Stomach (tissue), 9 donors: Measurements from ENCODE around the gene NUDT16L1. TPM values are rescaled to one million over a fixed set of nuclear protein-coding genes. Genes with fewer than 3 reads are reported as not detected.

Source experiments
- DNase-seq, 2 donors: peaks; one replicate each; pipeline versions ENCODE4 v3.0.0 to v3.0.0-alpha.2; 2013 to 2019
- H3K27ac ChIP-seq, 5 donors: fragments of 200-600 bp in 4 of 5; sonication (generic) in 4 of 5; one replicate each; pipeline ENCODE4 v1.5.1; 2013 to 2019; ENCODE audit warnings: mild to moderate bottlenecking in 1 of 5, moderate library complexity in 1 of 5
- H3K27me3 ChIP-seq, 3 donors: fragments of 200-600 bp; sonication (generic); one replicate each; pipeline ENCODE4 v1.5.1; 2017 to 2019; ENCODE audit warnings: mixed run types in 1 of 3
- H3K36me3 ChIP-seq, 4 donors: fragments of 200-600 bp; sonication (generic); 1 replicate in 3 of 4; 2 replicates in 1 of 4; pipeline ENCODE4 v1.5.1; 2016 to 2019
- H3K4me1 ChIP-seq, 4 donors: fragments of 200-600 bp; sonication (generic); one replicate each; pipeline ENCODE4 v1.5.1; 2016 to 2019
- H3K4me3 ChIP-seq, 4 donors: fragments of 200-600 bp; sonication (generic) in 3 of 4; one replicate each; pipeline ENCODE4 v1.5.1; 2016 to 2019; ENCODE audit warnings: mild to moderate bottlenecking in 1 of 4
- H3K9me3 ChIP-seq, 4 donors: fragments of 200-600 bp; sonication (generic); one replicate each; pipeline ENCODE4 v1.5.1; 2016 to 2019
- CTCF ChIP-seq, 7 experiments: fragments of 450-650 bp in 4 of 7; fragments of 200-600 bp in 3 of 7; sonication (generic) in 3 of 7; IDR thresholded peaks; one replicate each; pipeline ENCODE4 v1.5.1; 2016 to 2019; ENCODE audit warnings: antibody characterized with exemption in 7 of 7, control low read depth in 2 of 7, mild to moderate bottlenecking in 1 of 7
- EP300 ChIP-seq: sonication (generic); formaldehyde crosslinking; IDR thresholded peaks from one replicate; pipeline ENCODE4 v1.6.1; 2017; ENCODE audit warnings: antibody characterized with exemption
- POLR2A ChIP-seq, 4 donors: fragments of 450-650 bp; IDR thresholded peaks; one replicate each; pipeline ENCODE4 v1.6.1; 2016; ENCODE audit warnings: antibody characterized with exemption in 4 of 4, control low read depth in 2 of 4, mild to moderate bottlenecking in 1 of 4, moderate library complexity in 1 of 4
- POLR2AphosphoS5 ChIP-seq, 3 donors: sonication (generic); formaldehyde crosslinking; IDR thresholded peaks; one replicate each; pipeline ENCODE4 v1.6.1; 2016; ENCODE audit warnings: antibody characterized with exemption in 3 of 3
- WGBS, 5 donors: extraction: QIAGEN DNeasy Blood & Tissue Kit in 3 of 5; methylation state at CpG; one replicate each; pipeline versions ENCODE4 v1.1.5 to v1.1.7; 2013 to 2018; 5-methylcytosine and 5-hydroxymethylcytosine counted together
- intact Hi-C: fragments of 100-400 bp; cut with DNase I; formaldehyde crosslinking; loops from one replicate; pipeline ENCODE4 v1.15.1; 2023; ENCODE audit warnings: low total_unique reads
- polyA plus RNA-seq, 3 donors: library from polyadenylated mRNA; stranded (reverse); fragments of 200-250 nt; gene quantifications; one replicate each; pipeline ENCODE4 v1.2.3, GENCODE V29; 2013
- total RNA-seq, 5 donors: library from RNA; depleted of rRNA; stranded (reverse); fragments of >200 nt; gene quantifications; one replicate each; pipeline versions ENCODE4 v1.1.0 to v1.2.3, GENCODE V29; 2014 to 2016
- donor health status: healthy with polysubstance abuse.
- donor health status: Bipolar disorder and iron deficiency.
- donor health status: healthy.

NUDT16L1 gene
- total and polyA plus RNA-seq, 8 donors: 3.5 to 48.2 (median 35.3) TPM

- H3K36me3 ChIP-seq: peaks cover 30 to 67% (median 60%) of the 10 kb centered on the region in 4 donors
- TF ChIP-seq POLR2AphosphoS5 (IDR thresholded peaks at IDR 0.05): no peak
- TF ChIP-seq CTCF (IDR thresholded peaks at IDR 0.05): no peak
- peak in 1 of 2 donors; percentile 25 for DNase-seq
- H3K27ac ChIP-seq: peak overlapping the region in 1 of 5 donors; percentile 93
- intact Hi-C loops: no loop called here
- no peak overlapping the region for H3K4me3 ChIP-seq
- H3K27me3 ChIP-seq: no peaks in the 10 kb centered on the region
- H3K9me3 ChIP-seq: no peaks in the 10 kb centered on the region
- 75 to 86% (median 80%) methylated on average over 11 to 20 of the region's 20 CpGs for WGBS, 5 donors
- peaks cover 25 to 52% (median 44%) of the 10 kb centered on the region in 4 donors for H3K4me1 ChIP-seq
Measured at GRCh38 chr16:4691666-4692412, 1.5 kb upstream of the NUDT16L1 start.

- H3K36me3 ChIP-seq: peaks cover 36 to 67% (median 60%) of the 10 kb centered on the region in 4 donors
- peak overlapping the region; percentile 77 to 95 (median 92) for H3K27ac ChIP-seq
- peak overlapping the region; percentile 86 to 99 (median 96) for H3K4me3 ChIP-seq
- DNase-seq: no peak
- no peaks in the 10 kb centered on the region for H3K9me3 ChIP-seq
- no peaks in the 10 kb centered on the region for H3K27me3 ChIP-seq
- 13 to 20% (median 16%) methylated on average over 24 to 31 of the region's 31 CpGs for WGBS, 5 donors
- H3K4me1 ChIP-seq: peaks cover 25 to 56% (median 45%) of the 10 kb centered on the region in 4 donors
- TF ChIP-seq POLR2AphosphoS5 (IDR thresholded peaks at IDR 0.05) (no peak), EP300 (no peak), CTCF (IDR thresholded peaks at IDR 0.05) (no peak), POLR2A (IDR thresholded peaks at IDR 0.05) (no peak)
- intact Hi-C loops: no loop called here
Measured at GRCh38 chr16:4692460-4693295, 684 bp upstream of the NUDT16L1 start.

GRCh38 chr16:4693956-4694641, 737 bp downstream of the NUDT16L1 start:
- peak overlapping the region; percentile 85 to 95 (median 93) for H3K27ac ChIP-seq
- intact Hi-C loops: no loop called here
- WGBS, 5 donors: 1 to 7% (median 1%) methylated on average over 8 to 54 of the region's 54 CpGs

More at GRCh38 chr16:4693956-4694641, 737 bp downstream of the NUDT16L1 start:
- Histone ChIP-seq H3K27me3 (no peaks in the 10 kb centered on the region), H3K36me3 (peaks cover 39 to 67% (median 60%) of the 10 kb centered on the region in 4 donors), H3K4me1 (peaks cover 25 to 56% (median 45%) of the 10 kb centered on the region in 4 donors), H3K4me3 (peak overlapping the region; percentile 86 to 99 (median 96)), H3K9me3 (no peaks in the 10 kb centered on the region)
- peak; percentile 57 to 79 for DNase-seq
- no peak for TF ChIP-seq CTCF (IDR thresholded peaks at IDR 0.05)
- TF ChIP-seq POLR2A (IDR thresholded peaks at IDR 0.05): no peak
- no peak for TF ChIP-seq EP300
- TF ChIP-seq POLR2AphosphoS5 (IDR thresholded peaks at IDR 0.05): no peak
